H1 (cell line): ENCODE data around the gene OTOF. TPM values are rescaled to one million over a fixed set of nuclear protein-coding genes. Genes with fewer than 3 reads are reported as not detected.

ENCODE experiments used
- CTCF ChIA-PET: fragments of 300-600 bp; sonication (Branson Sonifier 250); formaldehyde crosslinking; loops from one replicate; lab custom pipeline; 2021; ENCODE audit not compliant: partially characterized antibody; lab: Charles Lee
- POLR2A ChIA-PET: fragments of 300-600 bp; sonication (Branson Sonifier 250); formaldehyde crosslinking; loops from one replicate; lab custom pipeline; 2021; ENCODE audit warnings: inconsistent platforms; ENCODE audit not compliant: partially characterized antibody; lab: Charles Lee
- DNase-seq, 2 experiments: peaks; one replicate each; pipeline versions ENCODE4 v3.0.0 to v3.0.0-alpha.2; 2010 to 2022; ENCODE audit warnings: low spot score in 2 of 2, low read depth in 1 of 2, mixed read lengths in 1 of 2
- FAIRE-seq: peaks from 2 replicates; lab custom pipeline; 2011; peaks lifted over from hg19 to GRCh38; lab: Jason Lieb, UNC
- H2AFZ ChIP-seq: 2 replicates; pipeline ENCODE4 v1.8.1; 2012; ENCODE audit warnings: low read length, inconsistent platforms
- H2AK5ac ChIP-seq: 2 replicates; pipeline ENCODE4 v1.6.1; 2013; ENCODE audit warnings: low read depth, low read length
- H2BK120ac ChIP-seq: replicated peaks from 2 replicates; pipeline ENCODE3; 2013; ENCODE audit warnings: low read depth, low read length, inconsistent platforms
- H2BK12ac ChIP-seq: 2 replicates; pipeline ENCODE4 v1.6.1; 2013; ENCODE audit warnings: low read depth, low read length
- H2BK15ac ChIP-seq: 2 replicates; pipeline ENCODE4 v1.6.1; 2013; ENCODE audit warnings: low read length
- H2BK20ac ChIP-seq: 2 replicates; pipeline ENCODE4 v1.6.1; 2013; ENCODE audit warnings: low read length
- H2BK5ac ChIP-seq: 2 replicates; pipeline ENCODE4 v1.6.1; 2013; ENCODE audit warnings: low read depth, low read length
- H3K14ac ChIP-seq: 2 replicates; pipeline ENCODE4 v1.6.1; 2013; ENCODE audit warnings: inconsistent platforms; ENCODE audit not compliant: insufficient read length
- H3K18ac ChIP-seq: 2 replicates; pipeline ENCODE4 v1.6.1; 2013; ENCODE audit warnings: low read length; ENCODE audit errors: extremely low read depth
- H3K23ac ChIP-seq: 2 replicates; pipeline ENCODE4 v1.6.1; 2013; ENCODE audit warnings: inconsistent platforms; ENCODE audit not compliant: insufficient read length
- H3K23me2 ChIP-seq: 2 replicates; pipeline ENCODE4 v1.6.1; 2013; ENCODE audit warnings: low read depth, low read length
- H3K27ac ChIP-seq: 2 replicates; pipeline ENCODE4 v1.6.1; 2011; ENCODE audit warnings: low read depth, low read length, inconsistent platforms
- H3K27me3 ChIP-seq, 4 experiments: replicated peaks in 1 of 4; 1 replicate in 1 of 4; 2 replicates in 3 of 4; pipeline versions ENCODE4 v1.6.1 to v1.8.1; 2011 to 2013; ENCODE audit warnings: low read length in 3 of 4, mild to moderate bottlenecking in 3 of 4, inconsistent platforms in 2 of 4, mixed read lengths in 2 of 4, moderate library complexity in 1 of 4; ENCODE audit not compliant: control insufficient read depth in 3 of 4, insufficient read depth in 3 of 4; ENCODE audit errors: extremely low read depth in 1 of 4
- H3K36me3 ChIP-seq, 4 experiments: 2 replicates each; pipeline versions ENCODE4 v1.6.1 to v1.8.1; 2011 to 2013; ENCODE audit warnings: mild to moderate bottlenecking in 4 of 4, low read length in 3 of 4, moderate library complexity in 2 of 4, control low read depth in 1 of 4, inconsistent platforms in 1 of 4; ENCODE audit not compliant: insufficient read depth in 4 of 4, control insufficient read depth in 2 of 4
- H3K4ac ChIP-seq: replicated peaks from 2 replicates; pipeline ENCODE3; 2013; ENCODE audit warnings: low read length, low read depth, mixed read lengths, inconsistent platforms; ENCODE audit not compliant: insufficient read length
- H3K4me1 ChIP-seq, 4 experiments: replicated peaks in 1 of 4; 1 replicate in 1 of 4; 2 replicates in 3 of 4; pipeline versions ENCODE4 v1.6.1 to v1.8.1; 2011 to 2013; ENCODE audit warnings: low read length in 3 of 4, inconsistent platforms in 2 of 4, mixed read lengths in 1 of 4; ENCODE audit not compliant: insufficient read depth in 4 of 4, control insufficient read depth in 3 of 4
- H3K4me2 ChIP-seq, 2 experiments: 2 replicates each; pipeline versions ENCODE4 v1.6.1 to v1.8.1; 2011 to 2013; ENCODE audit warnings: low read depth in 2 of 2, low read length in 2 of 2, control low read depth in 1 of 2, inconsistent platforms in 1 of 2, mild to moderate bottlenecking in 1 of 2; ENCODE audit not compliant: insufficient read depth in 1 of 2
- H3K4me3 ChIP-seq, 4 experiments: fragments of 200-600, 300-600 bp in 1 of 4; sonication (generic), shearing (Covaris generic), sonication (Bioruptor Twin) in 1 of 4; 2 replicates each; pipeline versions ENCODE4 v1.5.1 to v1.8.1; 2011 to 2016; ENCODE audit warnings: low read length in 4 of 4, low read depth in 3 of 4, control low read depth in 2 of 4, inconsistent platforms in 2 of 4, mild to moderate bottlenecking in 2 of 4, mixed read lengths in 1 of 4, moderate library complexity in 1 of 4; ENCODE audit not compliant: insufficient read depth in 2 of 4; ENCODE audit errors: extremely low read depth in 1 of 4
- H3K56ac ChIP-seq: replicated peaks from 2 replicates; pipeline ENCODE3; 2013; ENCODE audit warnings: low read depth, mild to moderate bottlenecking, mixed read lengths, low read length, inconsistent platforms; ENCODE audit not compliant: insufficient read length
- H3K79me1 ChIP-seq: 2 replicates; pipeline ENCODE4 v1.6.1; 2013; ENCODE audit warnings: low read depth, low read length, control low read depth
- H3K79me2 ChIP-seq, 2 experiments: 2 replicates each; pipeline versions ENCODE4 v1.6.1 to v1.8.1; 2012 to 2013; ENCODE audit warnings: low read length in 2 of 2, mild to moderate bottlenecking in 2 of 2, inconsistent platforms in 1 of 2; ENCODE audit not compliant: insufficient read depth in 2 of 2, control insufficient read depth in 1 of 2
- H3K9ac ChIP-seq, 4 experiments: replicated peaks in 1 of 4; 1 replicate in 1 of 4; 2 replicates in 3 of 4; pipeline versions ENCODE4 v1.6.1 to v1.8.1; 2011 to 2013; ENCODE audit warnings: low read depth in 3 of 4, low read length in 3 of 4, control low read depth in 2 of 4, mild to moderate bottlenecking in 2 of 4, moderate library complexity in 2 of 4, inconsistent platforms in 1 of 4; ENCODE audit errors: extremely low read depth in 1 of 4
- H3K9me3 ChIP-seq, 2 experiments: 2 replicates each; pipeline versions ENCODE4 v1.6.1 to v1.8.1; 2012 to 2013; ENCODE audit warnings: mild to moderate bottlenecking in 2 of 2, moderate library complexity in 2 of 2, control low read depth in 1 of 2, inconsistent platforms in 1 of 2, low read depth in 1 of 2, low read length in 1 of 2, mixed read lengths in 1 of 2; ENCODE audit not compliant: insufficient read depth in 2 of 2
- H4K20me1 ChIP-seq, 2 experiments: replicated peaks in 1 of 2; 2 replicates each; pipeline versions ENCODE3 to v1.8.1; 2011 to 2013; ENCODE audit warnings: inconsistent platforms in 2 of 2, low read length in 2 of 2, mild to moderate bottlenecking in 1 of 2; ENCODE audit not compliant: insufficient read depth in 2 of 2, control insufficient read depth in 1 of 2
- H4K5ac ChIP-seq: 2 replicates; pipeline ENCODE4 v1.6.1; 2013; ENCODE audit warnings: low read length, low read depth, mixed read lengths, inconsistent platforms; ENCODE audit not compliant: insufficient read length
- H4K8ac ChIP-seq: 2 replicates; pipeline ENCODE4 v1.8.0; 2013; ENCODE audit warnings: mild to moderate bottlenecking, moderate library complexity, low read length, inconsistent platforms; ENCODE audit not compliant: insufficient read depth; ENCODE audit errors: extremely low read depth
- H4K91ac ChIP-seq: replicated peaks from 2 replicates; pipeline ENCODE3; 2013; ENCODE audit warnings: low read length, mixed read lengths, inconsistent platforms; ENCODE audit not compliant: insufficient read length
- JUND ChIP-seq: IDR thresholded peaks from 2 replicates; pipeline ENCODE4 v1.6.1; 2011; ENCODE audit warnings: mild to moderate bottlenecking, improper control_type of control experiment, low read length
- WGBS, 2 experiments: shearing (Covaris generic) in 1 of 2; methylation state at CpG; one replicate each; pipeline versions ENCODE4 v1.1.6 to v1.1.7; 2013 to 2015; ENCODE audit warnings: low lambda C conversion rate in 2 of 2, mixed read lengths in 2 of 2, inconsistent platforms in 1 of 2, low coverage in 1 of 2, missing lambda C conversion rate in 1 of 2; ENCODE audit not compliant: insufficient replicate concordance in 2 of 2, insufficient coverage in 1 of 2, insufficient read length in 1 of 2; ENCODE audit errors: extremely low coverage in 1 of 2, missing lambda C conversion rate in 1 of 2; 5-methylcytosine and 5-hydroxymethylcytosine counted together
- polyA plus RNA-seq, 7 experiments: library from polyadenylated mRNA; depleted of rRNA in 3 of 7; stranded (reverse) in 5 of 7; unstranded in 2 of 7; fragments of >200 nt in 5 of 7; fragments of 200-250 nt in 2 of 7; gene quantifications; 1 replicate in 5 of 7; 2 replicates in 1 of 7; 4 replicates in 1 of 7; pipeline versions ENCODE4 v1.2.1 to v1.2.3, GENCODE V29; 2011 to 2013; ENCODE audit warnings: missing spikeins in 2 of 7, mixed read lengths in 2 of 7
- total RNA-seq: library from RNA; stranded (reverse); fragmentation: NEBNext Ultra II Directional; extraction: Animal tissue kit (Norgen Biotek cat#: 25700); gene quantifications from 2 replicates; pipeline ENCODE4 v1.2.1, GENCODE V29; 2021

Gene OTOF
- total and polyA plus RNA-seq, 2 of the 8 experiments (the other 6 are each of a cell fraction or from before 2014, with no cell fraction given) = 0.06 TPM; not detected in 1

DNA sequence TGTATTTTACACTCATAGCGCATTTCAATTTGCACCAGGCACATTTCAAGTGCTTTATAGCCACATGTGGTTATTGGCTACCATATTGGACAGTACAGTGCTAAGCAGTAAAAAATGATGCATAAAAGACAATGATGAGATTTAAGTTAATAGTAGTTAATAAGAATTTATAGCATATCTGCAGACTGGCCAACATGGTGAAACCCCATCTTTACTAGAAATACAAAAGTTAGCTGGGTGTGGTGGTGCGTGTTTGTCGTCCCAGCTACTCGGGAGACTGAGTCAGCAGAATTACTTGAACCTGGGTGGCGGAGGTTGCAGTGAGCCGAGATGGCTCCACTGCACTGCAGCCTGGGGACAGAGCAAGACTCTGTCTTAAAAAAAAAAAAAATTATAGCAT, 66.5 kb downstream of the OTOF start:
- Histone ChIP-seq H3K79me2 (no peaks in the 10 kb centered on the region), H3K36me3 (no peaks in the 10 kb centered on the region), H2BK12ac (no peak overlapping the region), H3K79me1 (no peaks in the 10 kb centered on the region), H3K4ac (no peak overlapping the region), H3K27ac (no peak overlapping the region), H4K8ac (no peak overlapping the region), H2BK20ac (no peak overlapping the region), H3K4me2 (no peak overlapping the region), H3K23me2 (no peaks in the 10 kb centered on the region), H2AK5ac (no peak overlapping the region), H3K14ac (no peak overlapping the region), H3K56ac (no peak overlapping the region), H4K20me1 (no peaks in the 10 kb centered on the region), H3K23ac (no peak overlapping the region), H4K5ac (no peak overlapping the region), H2AFZ (no peak overlapping the region), H2BK15ac (no peak overlapping the region), H3K9me3 (no peaks in the 10 kb centered on the region), H3K4me3 (no peak overlapping the region), H2BK120ac (no peak overlapping the region), H4K91ac (no peak overlapping the region), H3K18ac (no peak overlapping the region), H2BK5ac (no peak overlapping the region), H3K4me1 (no peaks in the 10 kb centered on the region), H3K9ac (no peak overlapping the region), H3K27me3 (no peaks in the 10 kb centered on the region)
- FAIRE-seq (no peak), DNase-seq (no peak)
- ChIA-PET CTCF (interaction anchor here (0.7 to 2.2 kb wide), 2 partner anchors 58 to 469 kb away, joined by 3 to 4 read pairs; no protein-coding TSS in a partner anchor), POLR2A (no interaction called here)
- WGBS, 2 experiments = 95% methylated on average over 6 of the region's 6 CpGs; no CpG with 5 or more reads in 1 of the 2 experiments
- no peak for TF ChIP-seq JUND
